Stimulated activated CD4-positive, alpha-beta T cell treated with anti-CD3 and anti-CD28 coated beads, TNF-alpha, amount 100 ng/mL, for 4 hours (primary cell): ENCODE results near the gene GEN1.

Experiments
- DNase-seq, 3 experiments: peaks; one replicate each; pipeline ENCODE4 v3.0.0-alpha.2; 2020; ENCODE audit warnings: low read depth in 3 of 3

GEN1 gene

GRCh38 chr2:17795309-17795708 is 41.4 kb downstream of the GEN1 start:
- no peak for DNase-seq

GRCh38 chr2:17798338-17798737 is 44.4 kb downstream of the GEN1 start:
- no peak for DNase-seq

GRCh38 chr2:17799301-17800120 is 45.6 kb downstream of the GEN1 start:
- no peak for DNase-seq

- DNase-seq: no peak
Measured at GRCh38 chr2:17800219-17800618, 46.3 kb downstream of the GEN1 start.

GRCh38 chr2:17800693-17801458 is 46.9 kb downstream of the GEN1 start:
- no peak for DNase-seq

- DNase-seq: no peak
Measured at GRCh38 chr2:17803497-17803896, 49.6 kb downstream of the GEN1 start.

GRCh38 chr2:17804358-17804757 is 50.4 kb downstream of the GEN1 start:
- DNase-seq: no peak

- no peak for DNase-seq
Measured at GRCh38 chr2:17805166-17805565, 51.2 kb downstream of the GEN1 start.

GRCh38 chr2:17805717-17806363 is 51.9 kb downstream of the GEN1 start:
- DNase-seq: no peak

- no peak for DNase-seq
Measured at GRCh38 chr2:17813010-17813741, 59.2 kb downstream of the GEN1 start.

GRCh38 chr2:17813742-17814473 is 60.0 kb downstream of the GEN1 start:
- no peak for DNase-seq

GRCh38 chr2:17814601-17815000 is 60.7 kb downstream of the GEN1 start:
- no peak for DNase-seq

GRCh38 chr2:17815468-17816184 is 61.7 kb downstream of the GEN1 start:
- DNase-seq: no peak

GRCh38 chr2:17816396-17817245 is 62.7 kb downstream of the GEN1 start, which contains the start of gene MSGN1:
MSGN1 (plus strand) TSS chr2:17816460; CDS start chr2:17816519, 59 bp downstream.
- DNase-seq: no peak

GRCh38 chr2:17818235-17818815 is 64.4 kb downstream of the GEN1 start:
- DNase-seq: no peak

- no peak for DNase-seq
Measured at GRCh38 chr2:17821080-17821479, 67.1 kb downstream of the GEN1 start.

GRCh38 chr2:17821535-17822444 is 67.9 kb downstream of the GEN1 start:
- no peak for DNase-seq
